GOT3 (cell line): ENCODE measurements around the gene CREBBP.

Experiments
- DNase-seq: peaks from one replicate; lab custom pipeline; 2025; ENCODE audit warnings: mixed read lengths; lab: John Stamatoyannopoulos, UW

CREBBP gene

GRCh38 chr16:3824121-3824795 lies 56.3 kb downstream of the CREBBP start:
- DNase-seq = no peak

GRCh38 chr16:3823427-3823826 lies 57.1 kb downstream of the CREBBP start:
- DNase-seq = no peak

- no peak for DNase-seq
Measured at GRCh38 chr16:3822366-3823045, 58.0 kb downstream of the CREBBP start.

DNA sequence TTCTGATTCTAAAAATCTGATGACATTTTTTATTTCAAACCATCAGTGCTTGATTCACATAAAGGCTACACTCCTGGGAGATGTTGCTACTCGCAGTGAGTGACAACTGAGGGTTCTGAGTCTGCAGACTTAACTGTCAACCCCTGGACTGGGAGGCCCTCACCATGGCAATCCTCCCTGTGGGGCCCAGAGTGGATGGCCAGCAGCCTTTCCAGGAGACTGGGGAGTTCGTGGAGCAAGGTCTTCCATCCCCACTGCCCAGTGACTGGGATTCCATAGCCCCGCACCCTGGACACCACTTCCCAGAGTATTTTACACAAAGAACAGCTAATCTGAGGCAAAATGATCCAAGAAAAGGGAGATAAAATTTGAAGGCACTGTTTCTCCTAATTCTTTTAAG lies 59.3 kb downstream of the CREBBP start:
- DNase-seq = no peak

GRCh38 chr16:3819746-3820724 lies 60.5 kb downstream of the CREBBP start:
- DNase-seq = no peak

- DNase-seq = no peak
Measured at GRCh38 chr16:3819175-3819527, 61.4 kb downstream of the CREBBP start.

DNA sequence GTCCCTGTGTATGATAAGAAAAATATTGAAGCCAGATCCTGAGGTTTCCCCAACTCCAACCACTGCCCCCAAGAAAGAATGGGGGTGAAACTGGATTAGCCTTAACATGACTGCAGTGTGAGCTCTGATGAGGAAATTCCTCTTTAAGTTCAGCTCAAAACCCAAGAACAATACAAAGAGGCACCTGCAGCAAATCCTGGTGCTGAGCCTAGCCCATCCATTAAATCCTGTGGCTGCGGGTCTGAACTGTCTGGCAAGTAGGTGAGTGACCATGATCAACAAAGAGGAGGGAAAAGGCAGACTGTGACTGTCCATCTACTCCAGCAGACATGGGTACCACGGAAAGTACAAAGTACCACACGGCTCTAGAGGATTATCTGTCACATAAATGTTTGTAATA lies 64.2 kb downstream of the CREBBP start:
- no peak for DNase-seq

GRCh38 chr16:3814755-3815154 lies 65.8 kb downstream of the CREBBP start:
- DNase-seq = no peak

- DNase-seq = no peak
Measured at GRCh38 chr16:3812469-3813172, 67.9 kb downstream of the CREBBP start.

GRCh38 chr16:3810818-3811217 lies 69.7 kb downstream of the CREBBP start:
- DNase-seq = no peak

GRCh38 chr16:3810198-3810664 lies 70.3 kb downstream of the CREBBP start:
- no peak for DNase-seq

GRCh38 chr16:3808308-3809063 lies 72.0 kb downstream of the CREBBP start:
- DNase-seq = no peak

- DNase-seq = no peak
Measured at GRCh38 chr16:3807425-3808123, 72.9 kb downstream of the CREBBP start.

GRCh38 chr16:3804426-3805016 lies 76.0 kb downstream of the CREBBP start:
- no peak for DNase-seq

- no peak for DNase-seq
Measured at GRCh38 chr16:3800477-3801270, 79.8 kb downstream of the CREBBP start.

DNA sequence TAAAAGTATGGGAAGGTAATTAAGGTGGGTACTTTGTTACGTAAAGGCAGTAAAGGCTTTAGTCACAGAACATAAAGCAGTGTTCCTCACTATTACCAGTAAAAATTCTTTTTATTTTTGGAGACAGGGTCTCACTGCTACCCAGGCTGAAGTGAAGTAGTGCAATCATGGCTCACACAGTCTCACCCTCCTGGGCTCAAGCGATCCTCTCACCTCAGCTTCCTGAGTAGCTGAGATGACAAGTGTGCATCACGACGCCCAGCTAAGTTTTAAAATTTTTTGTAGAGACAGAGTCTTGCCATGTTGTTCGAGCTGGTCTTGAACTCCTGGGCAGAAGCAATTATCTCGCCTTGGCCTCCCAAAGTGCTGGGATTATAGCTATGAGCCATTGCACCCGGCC lies 80.5 kb downstream of the CREBBP start:
- no peak for DNase-seq

DNA sequence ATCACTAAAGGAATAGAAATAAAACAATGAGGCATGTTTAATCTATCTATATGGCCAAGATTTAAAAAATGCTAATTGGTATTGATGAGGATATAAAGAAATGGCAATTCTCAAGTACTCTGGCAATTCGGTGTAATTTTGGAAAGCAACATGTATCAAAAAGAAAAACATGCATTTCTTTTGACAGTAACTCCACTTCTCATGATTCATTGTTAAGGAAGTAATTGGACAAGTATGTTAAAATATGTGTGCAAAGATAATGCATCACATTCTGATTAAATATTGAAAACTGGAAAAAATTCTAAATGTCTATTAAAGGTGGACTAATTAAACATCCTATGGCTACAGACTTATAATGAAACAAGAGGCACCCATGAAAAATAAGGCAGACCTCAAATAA lies 81.2 kb downstream of the CREBBP start:
- DNase-seq = no peak

DNA sequence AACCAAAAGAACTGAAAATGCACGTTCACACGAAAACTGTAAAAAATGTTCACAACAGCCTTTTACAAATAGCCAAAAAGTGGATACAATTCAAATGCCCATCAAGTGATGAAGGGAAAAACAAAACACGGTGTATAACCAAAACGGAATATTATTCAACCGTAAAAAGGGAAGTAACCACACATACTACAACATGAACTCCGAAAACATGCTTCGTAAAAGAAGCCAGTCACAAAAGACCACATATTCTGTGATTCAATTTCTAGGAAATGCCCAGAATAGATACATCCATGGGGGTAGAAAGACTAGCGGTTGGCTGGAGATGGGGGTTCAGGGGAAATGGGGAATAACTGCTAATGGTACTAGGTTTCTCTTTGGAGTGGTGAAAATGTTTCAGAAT lies 81.7 kb downstream of the CREBBP start:
- no peak for DNase-seq
